ENCODE results near the gene PPP1R13L. TPM values are rescaled to one million over a fixed set of nuclear protein-coding genes. Genes with fewer than 3 reads are reported as not detected.
"Not testable (repeated sequence)": the region's sequence is repeated elsewhere in the genome, so short reads cannot be mapped to it uniquely, and the experiment has no call there.

PPP1R13L gene
- polyA plus RNA-seq, 1 donor from 2014 or later, result not detected

DNA sequence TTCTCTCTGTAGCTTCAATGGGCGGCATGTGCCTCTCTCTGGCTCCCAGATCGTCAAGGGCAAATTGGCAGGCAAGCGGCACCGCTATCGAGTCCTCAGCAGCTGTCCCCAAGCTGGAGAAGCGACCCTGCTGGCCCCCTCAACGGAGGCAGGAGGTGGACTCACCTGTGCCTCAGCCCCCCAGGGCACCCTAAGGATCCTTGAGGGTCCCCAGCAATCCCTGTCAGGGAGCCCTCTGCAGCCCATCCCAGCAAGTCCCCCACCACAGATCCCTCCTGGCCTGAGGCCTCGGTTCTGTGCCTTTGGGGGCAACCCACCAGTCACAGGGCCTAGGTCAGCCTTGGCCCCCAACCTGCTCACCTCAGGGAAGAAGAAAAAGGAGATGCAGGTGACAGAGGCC is 3.3 kb upstream of the PPP1R13L start:
- no peaks in the 10 kb centered on the region for H3F3A ChIP-seq (ENCODE audit: insufficient read depth, low read length, poor library complexity, severe bottlenecking)
- no peaks in the 10 kb centered on the region for H3K79me2 ChIP-seq (replicated peaks; ENCODE audit: insufficient read depth, low read length)
- H3K36me3 ChIP-seq (ENCODE audit: insufficient read depth, low read length), result no peaks in the 10 kb centered on the region
- no peaks in the 10 kb centered on the region for H3K9me2 ChIP-seq (ENCODE audit: insufficient read depth, low read length)
- no peak overlapping the region for H3K9ac ChIP-seq (ENCODE audit: low read length)
- TF ChIP-seq, protein P1, sequence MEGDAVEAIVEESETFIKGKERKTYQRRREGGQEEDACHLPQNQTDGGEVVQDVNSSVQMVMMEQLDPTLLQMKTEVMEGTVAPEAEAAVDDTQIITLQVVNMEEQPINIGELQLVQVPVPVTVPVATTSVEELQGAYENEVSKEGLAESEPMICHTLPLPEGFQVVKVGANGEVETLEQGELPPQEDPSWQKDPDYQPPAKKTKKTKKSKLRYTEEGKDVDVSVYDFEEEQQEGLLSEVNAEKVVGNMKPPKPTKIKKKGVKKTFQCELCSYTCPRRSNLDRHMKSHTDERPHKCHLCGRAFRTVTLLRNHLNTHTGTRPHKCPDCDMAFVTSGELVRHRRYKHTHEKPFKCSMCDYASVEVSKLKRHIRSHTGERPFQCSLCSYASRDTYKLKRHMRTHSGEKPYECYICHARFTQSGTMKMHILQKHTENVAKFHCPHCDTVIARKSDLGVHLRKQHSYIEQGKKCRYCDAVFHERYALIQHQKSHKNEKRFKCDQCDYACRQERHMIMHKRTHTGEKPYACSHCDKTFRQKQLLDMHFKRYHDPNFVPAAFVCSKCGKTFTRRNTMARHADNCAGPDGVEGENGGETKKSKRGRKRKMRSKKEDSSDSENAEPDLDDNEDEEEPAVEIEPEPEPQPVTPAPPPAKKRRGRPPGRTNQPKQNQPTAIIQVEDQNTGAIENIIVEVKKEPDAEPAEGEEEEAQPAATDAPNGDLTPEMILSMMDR (IDR thresholded peaks at IDR 0.05; ENCODE audit: poor library complexity, severe bottlenecking), result no peak
- TF ChIP-seq SMC3 (conservative IDR thresholded peaks at IDR 0.05; ENCODE audit: poor library complexity), result no peak
- TF ChIP-seq, protein P2, sequence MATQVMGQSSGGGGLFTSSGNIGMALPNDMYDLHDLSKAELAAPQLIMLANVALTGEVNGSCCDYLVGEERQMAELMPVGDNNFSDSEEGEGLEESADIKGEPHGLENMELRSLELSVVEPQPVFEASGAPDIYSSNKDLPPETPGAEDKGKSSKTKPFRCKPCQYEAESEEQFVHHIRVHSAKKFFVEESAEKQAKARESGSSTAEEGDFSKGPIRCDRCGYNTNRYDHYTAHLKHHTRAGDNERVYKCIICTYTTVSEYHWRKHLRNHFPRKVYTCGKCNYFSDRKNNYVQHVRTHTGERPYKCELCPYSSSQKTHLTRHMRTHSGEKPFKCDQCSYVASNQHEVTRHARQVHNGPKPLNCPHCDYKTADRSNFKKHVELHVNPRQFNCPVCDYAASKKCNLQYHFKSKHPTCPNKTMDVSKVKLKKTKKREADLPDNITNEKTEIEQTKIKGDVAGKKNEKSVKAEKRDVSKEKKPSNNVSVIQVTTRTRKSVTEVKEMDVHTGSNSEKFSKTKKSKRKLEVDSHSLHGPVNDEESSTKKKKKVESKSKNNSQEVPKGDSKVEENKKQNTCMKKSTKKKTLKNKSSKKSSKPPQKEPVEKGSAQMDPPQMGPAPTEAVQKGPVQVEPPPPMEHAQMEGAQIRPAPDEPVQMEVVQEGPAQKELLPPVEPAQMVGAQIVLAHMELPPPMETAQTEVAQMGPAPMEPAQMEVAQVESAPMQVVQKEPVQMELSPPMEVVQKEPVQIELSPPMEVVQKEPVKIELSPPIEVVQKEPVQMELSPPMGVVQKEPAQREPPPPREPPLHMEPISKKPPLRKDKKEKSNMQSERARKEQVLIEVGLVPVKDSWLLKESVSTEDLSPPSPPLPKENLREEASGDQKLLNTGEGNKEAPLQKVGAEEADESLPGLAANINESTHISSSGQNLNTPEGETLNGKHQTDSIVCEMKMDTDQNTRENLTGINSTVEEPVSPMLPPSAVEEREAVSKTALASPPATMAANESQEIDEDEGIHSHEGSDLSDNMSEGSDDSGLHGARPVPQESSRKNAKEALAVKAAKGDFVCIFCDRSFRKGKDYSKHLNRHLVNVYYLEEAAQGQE (IDR thresholded peaks at IDR 0.05; ENCODE audit: borderline replicate concordance), result no peak
- H3K27me3 ChIP-seq (ENCODE audit: insufficient read depth, low read depth, low read length), result peaks cover 26% of the 10 kb centered on the region
- H3K9me3 ChIP-seq (ENCODE audit: low read length), result no peaks in the 10 kb centered on the region
- no peaks in the 10 kb centered on the region for H4K20me1 ChIP-seq (ENCODE audit: insufficient read depth)
- no peak overlapping the region for H3K4me2 ChIP-seq (ENCODE audit: low read length)
- H2AFZ ChIP-seq (ENCODE audit: low read depth, low read length), result no peak overlapping the region
- H3K4me3 ChIP-seq (ENCODE audit: low read length), result no peak overlapping the region
- no peak overlapping the region for H3K27ac ChIP-seq (ENCODE audit: low read length)

DNA sequence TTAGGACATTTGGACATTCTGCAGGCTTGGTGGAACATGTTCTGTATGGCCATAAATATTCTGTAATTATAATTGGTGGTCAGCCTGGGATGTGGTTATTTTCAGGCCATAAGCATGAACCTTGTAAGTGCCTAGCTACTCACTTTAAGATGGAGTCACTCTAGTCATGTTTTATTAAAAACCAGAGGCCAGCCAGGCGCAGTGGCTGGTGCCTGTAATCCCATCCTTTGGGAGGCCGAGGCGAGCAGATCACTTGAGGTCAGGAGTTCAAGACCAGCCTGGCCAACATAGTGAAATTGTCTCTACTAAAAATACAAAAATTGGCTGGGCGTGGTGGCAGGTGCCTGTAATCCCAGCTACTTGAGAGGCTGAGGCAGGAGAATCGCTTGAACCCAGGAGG is 2.7 kb upstream of the PPP1R13L start:
- H3F3A ChIP-seq (ENCODE audit: insufficient read depth, low read length, poor library complexity, severe bottlenecking); H3K27ac ChIP-seq (ENCODE audit: low read length); H3K9me3 ChIP-seq (ENCODE audit: low read length); H3K9ac ChIP-seq (ENCODE audit: low read length); H2AFZ ChIP-seq (ENCODE audit: low read depth, low read length); H3K36me3 ChIP-seq (ENCODE audit: insufficient read depth, low read length); H3K79me2 ChIP-seq (replicated peaks; ENCODE audit: insufficient read depth, low read length); H3K9me2 ChIP-seq (ENCODE audit: insufficient read depth, low read length); H4K20me1 ChIP-seq (ENCODE audit: insufficient read depth): not testable (repeated sequence)
- Histone ChIP-seq H3K4me2 (ENCODE audit: low read length) (peak overlapping the region; percentile 79), H3K4me3 (ENCODE audit: low read length) (peak overlapping the region; percentile 81), H3K27me3 (ENCODE audit: insufficient read depth, low read depth, low read length) (peaks cover 32% of the 10 kb centered on the region)

DNA sequence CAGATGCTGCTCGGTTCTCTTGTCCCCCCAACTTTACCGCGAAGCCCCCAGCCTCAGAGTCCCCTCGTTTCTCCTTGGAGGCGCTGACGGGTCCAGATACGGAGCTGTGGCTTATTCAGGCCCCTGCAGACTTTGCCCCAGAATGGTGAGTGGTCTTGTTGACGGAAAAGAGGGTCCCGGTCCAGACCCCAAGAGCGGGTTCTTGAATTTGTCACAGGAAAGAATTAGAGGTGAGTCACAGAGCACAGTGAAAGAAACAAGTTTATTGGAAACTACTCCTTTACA is 2.2 kb upstream of the PPP1R13L start:
- H3K27ac ChIP-seq (ENCODE audit: low read length), result no peak overlapping the region
- TF ChIP-seq EP300 (conservative IDR thresholded peaks at IDR 0.05; ENCODE audit: poor library complexity, severe bottlenecking) (no peak), TAF1 (IDR thresholded peaks at IDR 0.05; ENCODE audit: low read depth) (no peak), MXI1 (conservative IDR thresholded peaks at IDR 0.05; ENCODE audit: poor library complexity, severe bottlenecking) (no peak), POLR2AphosphoS5 (IDR thresholded peaks at IDR 0.05) (no peak), RAD21 (conservative IDR thresholded peaks at IDR 0.05) (no peak)
- no peaks in the 10 kb centered on the region for H3K9me2 ChIP-seq (ENCODE audit: insufficient read depth, low read length)
- no peaks in the 10 kb centered on the region for H4K20me1 ChIP-seq (ENCODE audit: insufficient read depth)
- H3K27me3 ChIP-seq (ENCODE audit: insufficient read depth, low read depth, low read length), result peaks cover 37% of the 10 kb centered on the region
- no peaks in the 10 kb centered on the region for H3F3A ChIP-seq (ENCODE audit: insufficient read depth, low read length, poor library complexity, severe bottlenecking)
- no peaks in the 10 kb centered on the region for H3K9me3 ChIP-seq (ENCODE audit: low read length)
- H3K9ac ChIP-seq (ENCODE audit: low read length), result peak overlapping the region; percentile 88
- H3K4me2 ChIP-seq (ENCODE audit: low read length), result peak overlapping the region; percentile 79
- no peak overlapping the region for H2AFZ ChIP-seq (ENCODE audit: low read depth, low read length)
- H3K79me2 ChIP-seq (replicated peaks; ENCODE audit: insufficient read depth, low read length), result no peaks in the 10 kb centered on the region
- H3K4me3 ChIP-seq (ENCODE audit: low read length), result peak overlapping the region; percentile 81
- no peaks in the 10 kb centered on the region for H3K36me3 ChIP-seq (ENCODE audit: insufficient read depth, low read length)
